Spleen (tissue), 7 donors: ENCODE measurements around the gene SH3BP5L.

Source experiments
- POLR2A ChIP-seq, 3 donors: fragments of 450-650 bp; IDR thresholded peaks; one replicate each; pipeline ENCODE4 v1.5.1; 2017; ENCODE audit warnings: antibody characterized with exemption in 3 of 3, mild to moderate bottlenecking in 1 of 3
- POLR2AphosphoS5 ChIP-seq, 3 donors: sonication (generic); formaldehyde crosslinking; IDR thresholded peaks; one replicate each; pipeline ENCODE4 v1.5.1; 2017; ENCODE audit warnings: antibody characterized with exemption in 3 of 3
- TF ChIP-seq, protein P1 (sequence below), 11 experiments: fragments of 200-600 bp in 7 of 11; fragments of 450-650 bp in 4 of 11; sonication (generic) in 4 of 11; IDR thresholded peaks in 8 of 11; conservative IDR thresholded peaks in 3 of 11; 1 replicate in 7 of 11; 2 replicates in 4 of 11; pipeline versions ENCODE4 v1.4.0 to v1.8.0; 2016 to 2021; ENCODE audit warnings: antibody characterized with exemption in 11 of 11, inconsistent platforms in 4 of 11, mild to moderate bottlenecking in 1 of 11
- donor health status: DM: no; HTN: no; CAD: no; lungs with moderate emphysema.
- donor health status: DM: no; HTN: no; CAD: no.
- donor health status: DM: no; HTN: no; CAD: no.

DNA sequence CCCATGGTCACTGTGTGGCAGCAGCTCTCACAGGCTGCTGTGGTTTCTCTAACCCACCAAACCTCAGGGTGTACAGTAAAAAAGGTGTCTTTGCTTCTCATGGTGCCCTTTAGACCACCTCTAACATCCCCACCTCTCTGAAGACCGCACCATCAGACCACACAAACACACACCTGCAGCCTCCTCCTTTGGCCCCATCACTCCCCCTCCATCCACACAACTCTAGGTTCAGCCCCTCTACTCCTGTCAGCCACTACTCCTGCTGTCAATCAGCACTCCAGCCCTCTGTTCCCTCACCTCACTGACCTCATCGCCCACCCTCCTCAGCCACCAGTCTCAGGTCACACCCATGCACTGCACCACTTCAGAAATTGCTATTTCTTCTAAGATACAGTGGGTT lies 25.7 kb upstream of the SH3BP5L start:
- no peak for TF ChIP-seq POLR2AphosphoS5 (IDR thresholded peaks at IDR 0.05)
- TF ChIP-seq, protein P1, sequence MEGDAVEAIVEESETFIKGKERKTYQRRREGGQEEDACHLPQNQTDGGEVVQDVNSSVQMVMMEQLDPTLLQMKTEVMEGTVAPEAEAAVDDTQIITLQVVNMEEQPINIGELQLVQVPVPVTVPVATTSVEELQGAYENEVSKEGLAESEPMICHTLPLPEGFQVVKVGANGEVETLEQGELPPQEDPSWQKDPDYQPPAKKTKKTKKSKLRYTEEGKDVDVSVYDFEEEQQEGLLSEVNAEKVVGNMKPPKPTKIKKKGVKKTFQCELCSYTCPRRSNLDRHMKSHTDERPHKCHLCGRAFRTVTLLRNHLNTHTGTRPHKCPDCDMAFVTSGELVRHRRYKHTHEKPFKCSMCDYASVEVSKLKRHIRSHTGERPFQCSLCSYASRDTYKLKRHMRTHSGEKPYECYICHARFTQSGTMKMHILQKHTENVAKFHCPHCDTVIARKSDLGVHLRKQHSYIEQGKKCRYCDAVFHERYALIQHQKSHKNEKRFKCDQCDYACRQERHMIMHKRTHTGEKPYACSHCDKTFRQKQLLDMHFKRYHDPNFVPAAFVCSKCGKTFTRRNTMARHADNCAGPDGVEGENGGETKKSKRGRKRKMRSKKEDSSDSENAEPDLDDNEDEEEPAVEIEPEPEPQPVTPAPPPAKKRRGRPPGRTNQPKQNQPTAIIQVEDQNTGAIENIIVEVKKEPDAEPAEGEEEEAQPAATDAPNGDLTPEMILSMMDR (IDR thresholded peaks at IDR 0.05 in 8 of 11, conservative IDR thresholded peaks at IDR 0.05 in 3 of 11) = no peak
- TF ChIP-seq POLR2A (IDR thresholded peaks at IDR 0.05) = no peak
